CD4-positive, alpha-beta T cell (primary cell): ENCODE results near the gene DYNC1H1. TPM values are rescaled to one million over a fixed set of nuclear protein-coding genes. Genes with fewer than 3 reads are reported as not detected.

ENCODE experiments used
- ATAC-seq: fragments of 200-7000 bp; cut with Tn5 transposase; one replicate; pipeline ENCODE4 v1.10.0; 2022; ENCODE audit warnings: mild to moderate bottlenecking; ENCODE audit not compliant: poor library complexity
- CTCF ChIA-PET: fragments of 350-600 bp; sonication (Branson Sonifier 250); formaldehyde crosslinking; loops from one replicate; lab custom pipeline; 2021; ENCODE audit warnings: antibody characterized with exemption, inconsistent platforms; lab: Charles Lee
- POLR2A ChIA-PET: fragments of 350-600 bp; sonication (Branson Sonifier 250); formaldehyde crosslinking; loops from one replicate; lab custom pipeline; 2021; ENCODE audit warnings: antibody characterized with exemption, inconsistent platforms; lab: Charles Lee
- DNase-seq, 14 experiments: peaks; one replicate each; pipeline ENCODE4 v3.0.0-alpha.2; 2013 to 2020; ENCODE audit warnings: mixed read lengths in 2 of 14
- H3K27ac ChIP-seq, 2 donors: one replicate each; pipeline versions ENCODE4 v1.5.1 to v1.7.0; 2013; ENCODE audit warnings: low read length in 2 of 2, low read depth in 1 of 2, mild to moderate bottlenecking in 1 of 2
- H3K27me3 ChIP-seq, 2 experiments: 1 replicate in 1 of 2; 2 replicates in 1 of 2; pipeline versions ENCODE4 v1.6.1 to v1.7.0; 2013; ENCODE audit warnings: low read length in 2 of 2, control low read depth in 1 of 2, mild to moderate bottlenecking in 1 of 2, moderate library complexity in 1 of 2; ENCODE audit not compliant: insufficient read depth in 2 of 2, control insufficient read depth in 1 of 2
- H3K36me3 ChIP-seq: one replicate; pipeline ENCODE4 v1.6.1; 2013; ENCODE audit warnings: low read length, control low read depth; ENCODE audit not compliant: insufficient read depth
- H3K4me1 ChIP-seq: one replicate; pipeline ENCODE4 v1.6.1; 2013; ENCODE audit warnings: low read length, control low read depth; ENCODE audit not compliant: insufficient read depth
- H3K4me3 ChIP-seq: one replicate; pipeline ENCODE4 v1.5.1; 2013; ENCODE audit warnings: mild to moderate bottlenecking, low read length, moderate library complexity
- H3K9me3 ChIP-seq, 2 experiments: 1 replicate in 1 of 2; 2 replicates in 1 of 2; pipeline versions ENCODE4 v1.6.1 to v1.7.0; 2013; ENCODE audit warnings: low read length in 2 of 2, mild to moderate bottlenecking in 2 of 2, control low read depth in 1 of 2, moderate library complexity in 1 of 2; ENCODE audit not compliant: control insufficient read depth in 1 of 2, insufficient read depth in 1 of 2
- H3K27ac Mint-ChIP-seq: one replicate; pipeline ENCODE4 v1.8.0; 2020; ENCODE audit warnings: mixed read lengths
- H3K27me3 Mint-ChIP-seq: one replicate; pipeline ENCODE4 v1.8.0; 2021; ENCODE audit warnings: mixed read lengths
- H3K36me3 Mint-ChIP-seq: one replicate; pipeline ENCODE4 v1.8.0; 2021; ENCODE audit warnings: low read depth, mixed read lengths
- H3K4me1 Mint-ChIP-seq: one replicate; pipeline ENCODE4 v1.8.0; 2021; ENCODE audit warnings: low read depth, mixed read lengths
- H3K4me3 Mint-ChIP-seq: one replicate; pipeline ENCODE4 v1.8.0; 2020; ENCODE audit warnings: mild to moderate bottlenecking, mixed read lengths
- H3K9me3 Mint-ChIP-seq: one replicate; pipeline ENCODE4 v1.8.0; 2020; ENCODE audit warnings: mixed read lengths
- CTCF ChIP-seq: fragments of 200-600 bp; IDR thresholded peaks from one replicate; pipeline ENCODE4 v1.8.0; 2022; ENCODE audit warnings: antibody characterized with exemption, mild to moderate bottlenecking
- intact Hi-C, 2 experiments: fragments of 100-400 bp; cut with DNase I in 1 of 2; cut with micrococcal nuclease in 1 of 2; formaldehyde crosslinking; loops; one replicate each; pipeline versions ENCODE4 v1.15.1 to v1.9.0; 2023 to 2025; cut with DNase I, micrococcal nuclease
- total RNA-seq, 174 experiments: library from RNA in 2 of 174; stranded (reverse) in 2 of 174; gene quantifications; one replicate each; pipeline ENCODE4 v1.2.3 and lab custom pipeline; 2021 to 2026

The DYNC1H1 gene
- total RNA-seq, 2 experiments from 2014 or later, result 286 to 293 TPM

GRCh38 chr14:101916816-101917412 lies 47.5 kb upstream of the DYNC1H1 start:
- Histone ChIP-seq H3K36me3 (peaks cover 82% of the 10 kb centered on the region), H3K4me1 (no peaks in the 10 kb centered on the region), H3K4me3 (no peak overlapping the region), H3K9me3 (no peaks in the 10 kb centered on the region), H3K27me3 (no peaks in the 10 kb centered on the region), H3K27ac (no peak overlapping the region)
- no peak for TF ChIP-seq CTCF
- peak overlapping the region; percentile 24 for H3K27ac Mint-ChIP-seq
- ChIA-PET CTCF (no interaction called here), POLR2A (interaction anchor here (0.9 kb wide), 1 partner anchor 93 kb away, joined by 3 read pairs; no protein-coding TSS in a partner anchor)
- no peak overlapping the region for H3K4me3 Mint-ChIP-seq
- H3K4me1 Mint-ChIP-seq, result no peaks in the 10 kb centered on the region
- ATAC-seq (no peak), DNase-seq (no peak)
- H3K9me3 Mint-ChIP-seq, result no peaks in the 10 kb centered on the region
- intact Hi-C loops, result no loop called here
- H3K36me3 Mint-ChIP-seq, result peaks cover 87% of the 10 kb centered on the region
- no peaks in the 10 kb centered on the region for H3K27me3 Mint-ChIP-seq

- H3K27ac Mint-ChIP-seq, result peak overlapping the region; percentile 24
- ChIA-PET CTCF (no interaction called here), POLR2A (no interaction called here)
- ATAC-seq, result no peak
- no peaks in the 10 kb centered on the region for H3K4me1 ChIP-seq
- H3K4me3 ChIP-seq, result no peak overlapping the region
- no peak for TF ChIP-seq CTCF
- no peak overlapping the region for H3K27ac ChIP-seq
- no peaks in the 10 kb centered on the region for H3K9me3 ChIP-seq
- H3K4me3 Mint-ChIP-seq, result no peak overlapping the region
- peaks cover 78% of the 10 kb centered on the region for H3K36me3 ChIP-seq
- DNase-seq, result no peak
- intact Hi-C loops, result no loop called here
- peaks cover 83% of the 10 kb centered on the region for H3K36me3 Mint-ChIP-seq
- no peaks in the 10 kb centered on the region for H3K27me3 ChIP-seq
- H3K27me3 Mint-ChIP-seq, result no peaks in the 10 kb centered on the region
- no peaks in the 10 kb centered on the region for H3K4me1 Mint-ChIP-seq
- H3K9me3 Mint-ChIP-seq, result no peaks in the 10 kb centered on the region
Measured at GRCh38 chr14:101917413-101918017, 46.9 kb upstream of the DYNC1H1 start.

GRCh38 chr14:101918065-101918989 lies 46.0 kb upstream of the DYNC1H1 start:
- peaks cover 82% of the 10 kb centered on the region for H3K36me3 Mint-ChIP-seq
- H3K9me3 Mint-ChIP-seq, result no peaks in the 10 kb centered on the region
- intact Hi-C loops, result no loop called here
- ChIA-PET POLR2A (no interaction called here), CTCF (no interaction called here)
- H3K4me1 Mint-ChIP-seq, result no peaks in the 10 kb centered on the region
- no peaks in the 10 kb centered on the region for H3K4me1 ChIP-seq
- H3K4me3 Mint-ChIP-seq, result no peak overlapping the region
- TF ChIP-seq CTCF, result no peak
- H3K36me3 ChIP-seq, result peaks cover 74% of the 10 kb centered on the region
- no peaks in the 10 kb centered on the region for H3K27me3 Mint-ChIP-seq
- no peak overlapping the region for H3K27ac ChIP-seq
- H3K27ac Mint-ChIP-seq, result peak overlapping the region; percentile 63
- no peak overlapping the region for H3K4me3 ChIP-seq
- H3K27me3 ChIP-seq, result no peaks in the 10 kb centered on the region
- ATAC-seq (no peak), DNase-seq (no peak)
- H3K9me3 ChIP-seq, result no peaks in the 10 kb centered on the region
